ENCODE data around the gene CDH13.

Gene CDH13

DNA sequence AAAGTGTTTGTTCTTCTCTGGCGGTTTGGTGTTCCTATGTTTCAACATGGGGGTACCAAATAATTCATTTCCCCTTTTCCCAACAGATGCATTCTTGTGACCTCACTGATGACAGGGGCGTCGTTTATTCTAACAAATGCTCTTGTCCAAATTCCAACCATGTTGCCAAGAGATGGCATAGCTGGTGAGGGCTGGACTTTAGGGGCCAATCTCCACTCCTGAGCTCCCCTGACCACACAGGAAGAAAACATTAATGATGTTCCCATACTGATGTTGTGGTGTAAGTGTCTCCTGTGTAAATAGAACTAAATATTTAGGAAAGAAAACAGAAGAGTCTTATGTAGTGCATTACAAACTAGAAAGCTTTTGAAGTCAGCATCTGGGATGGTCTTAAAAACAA is 431.6 kb downstream of the CDH13 start:
- no peak for DNase-seq (ENCODE audit: low read depth)

- no peak for DNase-seq (ENCODE audit: low read depth)
These were observed 432.5 kb downstream of the CDH13 start for GRCh38 chr16:83059237-83059636.

DNA sequence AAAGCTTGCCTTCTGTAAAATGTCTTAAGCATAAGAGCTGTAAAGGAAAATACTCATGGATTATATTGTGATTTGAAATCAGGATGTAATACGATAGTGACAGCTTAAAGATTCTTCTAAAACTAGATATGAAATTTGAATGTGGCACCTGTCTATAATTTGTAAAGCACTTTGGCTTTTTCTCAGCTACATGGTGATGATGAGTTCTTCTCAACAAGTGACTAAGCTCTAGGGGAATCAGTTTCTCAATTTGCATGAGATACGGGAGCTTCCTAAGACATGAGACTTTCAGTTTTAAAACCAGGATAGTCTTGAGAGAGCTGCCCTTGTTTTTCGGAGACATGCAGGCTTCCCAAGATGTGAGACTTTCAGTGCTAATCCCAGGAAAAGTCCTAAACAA is 439.2 kb downstream of the CDH13 start:
- DNase-seq (ENCODE audit: low read depth), result no peak

DNA sequence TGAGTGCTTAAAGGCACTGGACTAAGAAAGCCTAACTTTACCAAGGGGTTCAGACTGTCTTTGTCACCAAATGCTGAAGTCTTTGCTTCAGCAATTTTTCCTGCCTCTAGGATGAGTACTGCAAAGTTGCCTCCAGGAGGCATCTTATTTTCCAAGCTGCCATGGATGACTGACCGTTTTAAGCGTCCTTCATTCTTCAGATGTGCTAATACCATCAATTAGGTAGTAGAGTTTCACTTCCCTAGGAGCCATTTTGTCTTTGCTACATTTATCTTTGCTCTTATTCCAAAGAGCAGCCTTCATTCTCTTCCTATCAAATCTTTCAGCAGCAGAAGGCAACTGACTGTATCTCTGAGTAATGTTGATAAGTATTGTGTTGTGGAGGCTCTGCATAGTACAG is 440.1 kb downstream of the CDH13 start:
- no peak for DNase-seq (ENCODE audit: low read depth)

DNA sequence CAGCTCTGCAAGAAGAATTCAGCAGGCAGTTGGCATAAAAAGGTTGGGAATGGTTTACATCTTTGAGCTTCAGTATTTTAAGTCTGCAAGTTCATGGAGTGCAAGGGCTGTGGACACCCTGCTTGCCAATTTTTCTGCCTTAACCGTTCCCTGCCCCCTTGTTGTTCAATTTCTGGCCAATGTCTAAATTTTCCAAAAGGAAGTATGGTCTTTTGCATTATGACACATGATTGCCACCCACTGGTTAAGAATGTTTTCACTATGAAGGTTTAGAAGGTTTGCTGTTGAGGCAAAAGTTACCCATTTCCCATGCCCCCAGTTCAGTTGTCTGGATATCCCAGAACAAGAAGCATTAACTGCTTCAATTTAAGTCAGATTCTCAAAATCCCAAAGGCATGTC is 441.9 kb downstream of the CDH13 start:
- no peak for DNase-seq (ENCODE audit: low read depth)

GRCh38 chr16:83070416-83071209 is 443.8 kb downstream of the CDH13 start:
- DNase-seq (ENCODE audit: low read depth), result no peak

- no peak for DNase-seq (ENCODE audit: low read depth)
These were observed 449.2 kb downstream of the CDH13 start for GRCh38 chr16:83075956-83076355.

DNA sequence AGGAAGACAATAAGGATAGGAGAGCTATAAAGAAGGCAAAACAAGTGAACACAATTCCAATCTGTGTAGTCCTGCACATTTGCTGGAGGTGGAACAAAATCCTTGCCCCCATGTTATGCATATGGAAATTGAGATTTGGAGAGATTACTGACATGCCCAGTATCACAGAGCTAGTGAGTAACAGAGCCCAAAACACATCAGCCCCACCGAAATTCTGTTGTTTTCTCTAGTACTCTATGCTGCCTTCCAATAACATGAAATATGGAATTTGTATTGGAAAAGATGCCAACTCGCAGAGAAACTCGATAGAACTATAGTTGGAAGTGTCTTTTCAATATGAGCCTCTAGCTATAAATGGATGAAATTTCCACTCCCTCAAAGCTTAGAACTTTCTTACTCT is 456.6 kb downstream of the CDH13 start:
- no peak for DNase-seq (ENCODE audit: low read depth)

DNA sequence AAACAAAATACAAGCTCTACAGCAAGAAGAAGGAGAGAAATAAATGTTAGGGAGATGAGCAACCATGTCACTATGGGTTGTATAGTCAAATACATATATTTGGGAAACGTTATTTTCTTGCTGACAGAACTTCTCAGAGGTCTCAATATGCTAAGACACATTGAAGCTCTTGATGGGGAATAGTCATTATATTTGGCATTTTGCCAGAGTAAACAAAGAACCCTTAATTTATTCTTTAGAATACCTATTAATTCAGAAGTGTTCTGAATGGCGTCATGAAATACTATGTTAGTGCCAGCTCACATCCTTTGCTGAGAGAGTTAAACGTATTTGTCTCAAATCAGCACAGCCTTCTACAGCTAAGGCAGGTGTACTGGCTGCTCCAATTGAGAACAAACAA is 458.9 kb downstream of the CDH13 start:
- DNase-seq (ENCODE audit: low read depth), result no peak

- DNase-seq (ENCODE audit: low read depth), result no peak
These were observed 469.3 kb downstream of the CDH13 start for GRCh38 chr16:83095941-83096692.

DNA sequence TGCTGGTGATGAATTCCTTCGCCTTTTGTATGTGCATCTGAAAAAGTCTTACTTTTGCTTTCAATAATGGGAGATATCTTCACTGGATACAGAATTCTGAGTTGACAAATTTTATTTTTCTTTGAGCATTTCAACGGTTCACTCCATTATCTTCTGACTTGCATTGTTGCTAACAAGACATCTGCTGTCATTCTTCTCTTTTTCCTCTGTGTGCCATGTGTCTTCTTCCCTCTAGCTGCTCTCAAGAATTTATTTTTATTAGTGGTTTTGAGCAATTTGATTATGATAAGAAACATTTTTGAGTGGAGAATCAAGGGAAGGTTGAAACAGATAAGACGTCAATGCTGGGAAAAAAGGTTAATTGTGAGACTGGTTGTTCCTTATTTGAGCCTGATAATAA is 471.8 kb downstream of the CDH13 start:
- no peak for DNase-seq (ENCODE audit: low read depth)

GRCh38 chr16:83100679-83101078 is 473.9 kb downstream of the CDH13 start:
- DNase-seq (ENCODE audit: low read depth), result no peak

- no peak for DNase-seq (ENCODE audit: low read depth)
These were observed 475.6 kb downstream of the CDH13 start for GRCh38 chr16:83102336-83102735.

DNA sequence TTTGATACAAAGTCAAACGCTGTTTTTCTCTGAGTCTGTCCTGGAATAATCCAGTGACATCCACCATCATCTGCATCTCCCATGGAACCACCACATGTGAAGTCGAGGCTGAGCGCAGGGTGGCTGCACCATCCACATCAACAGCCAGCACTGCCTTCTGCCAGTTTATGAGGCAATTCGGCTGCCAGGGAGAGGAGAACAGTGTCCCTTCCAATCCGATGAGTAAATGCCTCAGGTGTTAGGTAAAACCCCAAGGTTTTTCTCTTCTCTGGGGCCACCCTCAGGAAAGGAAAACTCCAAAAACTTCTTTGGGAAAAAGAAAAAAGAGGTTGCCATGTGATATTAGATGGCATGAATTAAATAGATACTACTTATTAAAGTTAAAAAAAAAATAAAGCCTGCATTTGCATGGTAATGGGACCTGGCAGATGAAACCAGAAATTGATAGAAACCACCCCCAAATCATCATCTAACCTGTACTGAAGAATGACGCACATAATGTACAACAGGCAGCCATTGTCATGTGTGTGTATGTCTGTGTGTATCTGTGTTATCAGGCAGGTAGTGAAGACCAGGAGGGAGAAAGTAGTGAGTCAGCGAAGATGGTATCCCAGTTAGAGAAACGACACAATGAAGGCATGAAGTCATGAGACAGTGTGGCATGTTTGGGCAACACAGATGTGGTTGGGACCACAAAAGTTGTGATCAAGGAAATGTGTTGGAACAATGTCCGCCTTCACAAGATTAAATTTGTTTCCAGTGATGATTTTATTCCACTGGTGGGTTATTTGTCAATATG is 478.7 kb downstream of the CDH13 start:
- no peak for DNase-seq (ENCODE audit: low read depth)

DNA sequence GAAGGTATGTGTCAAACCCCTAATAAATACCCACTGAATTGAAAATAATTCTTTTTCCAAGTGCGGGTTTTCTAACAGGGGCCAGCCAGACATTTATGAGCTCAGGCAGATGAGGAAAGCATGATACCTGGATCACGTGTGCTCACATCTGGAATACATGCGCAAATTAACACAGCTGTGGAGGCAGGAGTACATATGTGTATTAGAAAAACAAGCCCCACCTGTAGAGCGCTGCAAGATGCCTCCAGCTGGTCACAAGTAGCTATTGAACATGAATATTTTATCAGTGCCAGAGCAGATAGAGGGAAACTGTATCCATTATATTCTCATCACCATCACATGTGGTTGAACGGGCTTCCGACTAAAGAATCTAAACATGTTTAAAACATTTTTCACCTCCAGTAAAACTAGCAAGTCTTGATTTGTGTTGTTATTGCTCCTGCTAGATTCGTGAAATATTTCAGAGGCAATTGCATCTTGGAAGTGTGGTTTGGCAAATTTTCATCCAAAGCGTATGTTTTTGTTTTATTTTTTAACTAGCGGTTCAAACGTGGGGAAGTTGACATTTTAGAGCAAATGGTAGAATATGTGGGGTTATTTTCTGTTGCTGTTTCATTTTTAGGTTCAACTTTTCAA is 482.8 kb downstream of the CDH13 start:
- no peak for DNase-seq (ENCODE audit: low read depth)

GRCh38 chr16:83110269-83110668 is 483.5 kb downstream of the CDH13 start:
- DNase-seq (ENCODE audit: low read depth), result no peak

GRCh38 chr16:83113317-83113716 is 486.5 kb downstream of the CDH13 start:
- no peak for DNase-seq (ENCODE audit: low read depth)

DNA sequence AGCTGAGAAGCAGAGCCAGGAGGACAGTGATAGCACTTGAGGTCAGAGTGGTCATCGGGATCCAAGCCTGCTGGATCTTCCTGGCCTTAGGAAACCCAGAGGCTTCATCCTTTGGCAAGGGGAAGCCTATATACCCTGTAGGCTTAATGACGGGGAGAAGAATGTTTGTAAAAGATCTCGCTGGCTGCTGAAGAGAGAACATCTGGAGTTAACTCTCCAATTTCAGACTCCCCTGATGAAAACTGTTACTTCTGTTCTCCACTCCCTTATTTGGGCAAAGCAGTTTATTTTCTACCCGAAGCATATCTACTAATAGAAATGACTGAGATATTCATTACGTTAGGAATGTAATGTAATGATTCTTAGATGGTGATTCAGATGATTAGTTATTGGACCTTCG is 487.0 kb downstream of the CDH13 start:
- no peak for DNase-seq (ENCODE audit: low read depth)

DNA sequence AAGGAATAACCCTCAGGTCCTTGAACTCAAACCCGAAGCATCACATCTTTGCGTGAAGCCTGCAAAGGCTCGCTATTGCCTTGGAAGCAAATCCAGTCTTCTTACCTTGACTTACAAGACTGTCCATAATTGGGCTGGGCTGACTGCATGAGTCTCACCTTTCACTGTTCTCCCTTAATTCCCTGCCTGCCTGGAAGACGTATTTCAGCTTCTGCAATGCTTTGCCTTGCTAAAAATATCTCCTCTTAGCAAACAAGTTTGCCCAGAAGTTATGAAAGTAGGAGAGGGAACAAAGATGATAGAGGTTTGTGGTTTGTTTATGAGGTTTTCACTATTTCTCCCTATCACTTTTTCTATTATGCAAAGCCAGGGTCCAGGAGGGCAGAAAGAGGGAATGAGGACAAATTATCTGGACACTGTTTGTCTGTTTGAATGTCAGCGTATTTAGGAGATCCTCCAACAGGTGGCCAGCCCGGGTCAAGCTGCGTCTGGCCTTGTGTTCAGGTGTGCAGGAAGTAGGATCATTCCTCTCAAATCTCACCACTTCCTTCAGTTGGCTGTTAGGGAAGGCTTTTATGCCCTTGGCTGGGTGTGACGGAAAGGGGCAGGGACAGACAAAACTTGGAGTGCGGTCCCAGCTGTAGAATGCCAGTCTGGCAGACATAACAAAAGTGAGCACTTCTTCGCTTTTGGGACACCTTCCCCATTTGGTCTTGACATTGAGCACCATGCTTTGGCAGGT is 488.9 kb downstream of the CDH13 start:
- DNase-seq (ENCODE audit: low read depth), result no peak

GRCh38 chr16:83116274-83116892 is 489.6 kb downstream of the CDH13 start:
- no peak for DNase-seq (ENCODE audit: low read depth)

DNA sequence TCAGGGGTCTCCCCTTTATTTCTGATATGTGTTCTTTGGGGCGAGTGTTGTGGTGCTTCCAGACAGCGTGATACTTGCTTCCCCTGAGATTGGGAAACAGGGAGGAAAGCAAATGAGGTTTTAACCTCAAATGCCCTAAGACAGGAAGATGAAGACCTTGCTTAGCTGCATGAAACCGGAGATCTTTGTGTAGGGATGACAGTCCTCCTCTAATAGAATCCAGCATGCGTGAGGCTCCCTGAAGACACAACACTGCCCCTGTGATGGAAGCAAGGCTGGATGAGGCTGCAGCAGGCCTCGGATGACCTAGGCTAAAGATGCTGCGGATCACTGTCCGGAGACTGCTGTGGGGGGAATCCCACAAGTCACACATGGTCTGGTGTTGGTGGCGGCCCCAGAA is 491.0 kb downstream of the CDH13 start:
- DNase-seq (ENCODE audit: low read depth), result no peak
